DND-41 (cell line): ENCODE measurements around the gene CEACAM1.
"Not testable (repeated sequence)": the region's sequence is repeated elsewhere in the genome, so short reads cannot be mapped to it uniquely, and the experiment has no call there.

Source experiments
- ATAC-seq: fragments of 200-7000 bp; cut with Tn5 transposase; 3 replicates; pipeline ENCODE4 v1.9.1; 2021; ENCODE audit warnings: low read depth; ENCODE audit not compliant: insufficient read depth
- DNase-seq: peaks from one replicate; pipeline ENCODE4 v3.0.0-alpha.2; 2020
- H2AFZ ChIP-seq: 2 replicates; pipeline ENCODE4 v1.6.0; 2012; ENCODE audit warnings: low read depth, low read length
- H3K27ac ChIP-seq: 2 replicates; pipeline ENCODE4 v1.5.1; 2012; ENCODE audit warnings: low read length, inconsistent platforms
- H3K27me3 ChIP-seq: fragments of 200-600 bp; sonication (generic); 2 replicates; pipeline ENCODE4 v1.6.0; 2012; ENCODE audit warnings: low read length, mild to moderate bottlenecking, inconsistent platforms; ENCODE audit not compliant: insufficient read depth, poor library complexity
- H3K36me3 ChIP-seq: 2 replicates; pipeline ENCODE4 v1.5.1; 2012; ENCODE audit warnings: low read length, inconsistent platforms; ENCODE audit not compliant: insufficient read depth
- H3K4me1 ChIP-seq: 2 replicates; pipeline ENCODE4 v1.5.1; 2012; ENCODE audit warnings: mild to moderate bottlenecking, low read length; ENCODE audit not compliant: insufficient read depth
- H3K4me2 ChIP-seq: 2 replicates; pipeline ENCODE4 v1.6.0; 2012; ENCODE audit warnings: mild to moderate bottlenecking, moderate library complexity, low read length, inconsistent platforms; ENCODE audit not compliant: insufficient read depth
- H3K4me3 ChIP-seq, 2 experiments: fragments of 200-600 bp in 1 of 2; shearing (Covaris generic) in 1 of 2; 2 replicates each; pipeline ENCODE4 v1.5.1; 2012 to 2016; ENCODE audit warnings: inconsistent platforms in 2 of 2, low read length in 2 of 2, mild to moderate bottlenecking in 2 of 2, low read depth in 1 of 2, moderate library complexity in 1 of 2
- H3K79me2 ChIP-seq: 2 replicates; pipeline ENCODE4 v1.6.0; 2012; ENCODE audit warnings: low read length, inconsistent platforms; ENCODE audit not compliant: insufficient read depth
- H3K9ac ChIP-seq: 2 replicates; pipeline ENCODE4 v1.6.0; 2012; ENCODE audit warnings: low read depth, mild to moderate bottlenecking, inconsistent platforms, low read length, moderate library complexity
- H3K9me3 ChIP-seq: 2 replicates; pipeline ENCODE4 v1.5.1; 2012; ENCODE audit warnings: low read length, moderate library complexity, mild to moderate bottlenecking, inconsistent platforms; ENCODE audit not compliant: insufficient read depth, severe bottlenecking
- H4K20me1 ChIP-seq: 2 replicates; pipeline ENCODE4 v1.6.0; 2012; ENCODE audit warnings: low read length; ENCODE audit not compliant: insufficient read depth
- EZH2 ChIP-seq: IDR thresholded peaks from 3 replicates; pipeline ENCODE4 v1.6.1; 2012; ENCODE audit warnings: borderline replicate concordance, low read depth, mild to moderate bottlenecking, moderate library complexity, low read length, inconsistent platforms; ENCODE audit not compliant: severe bottlenecking
- TF ChIP-seq, protein P1 (sequence below): IDR thresholded peaks from 2 replicates; pipeline ENCODE4 v1.5.1; 2012; ENCODE audit warnings: borderline replicate concordance, low read length, moderate library complexity, mild to moderate bottlenecking; ENCODE audit not compliant: poor library complexity, severe bottlenecking; ENCODE audit errors: extremely low read depth

CEACAM1 gene

GRCh38 chr19:42487032-42487797 lies 41.1 kb downstream of the CEACAM1 start:
- Histone ChIP-seq H3K36me3 (no peaks in the 10 kb centered on the region), H4K20me1 (no peaks in the 10 kb centered on the region), H2AFZ (no peak overlapping the region), H3K4me2 (no peak overlapping the region), H3K79me2 (no peaks in the 10 kb centered on the region), H3K9me3 (no peaks in the 10 kb centered on the region), H3K4me3 (no peak overlapping the region), H3K4me1 (no peaks in the 10 kb centered on the region), H3K27me3 (no peaks in the 10 kb centered on the region), H3K9ac (no peak overlapping the region), H3K27ac (no peak overlapping the region)
- TF ChIP-seq, protein P1, sequence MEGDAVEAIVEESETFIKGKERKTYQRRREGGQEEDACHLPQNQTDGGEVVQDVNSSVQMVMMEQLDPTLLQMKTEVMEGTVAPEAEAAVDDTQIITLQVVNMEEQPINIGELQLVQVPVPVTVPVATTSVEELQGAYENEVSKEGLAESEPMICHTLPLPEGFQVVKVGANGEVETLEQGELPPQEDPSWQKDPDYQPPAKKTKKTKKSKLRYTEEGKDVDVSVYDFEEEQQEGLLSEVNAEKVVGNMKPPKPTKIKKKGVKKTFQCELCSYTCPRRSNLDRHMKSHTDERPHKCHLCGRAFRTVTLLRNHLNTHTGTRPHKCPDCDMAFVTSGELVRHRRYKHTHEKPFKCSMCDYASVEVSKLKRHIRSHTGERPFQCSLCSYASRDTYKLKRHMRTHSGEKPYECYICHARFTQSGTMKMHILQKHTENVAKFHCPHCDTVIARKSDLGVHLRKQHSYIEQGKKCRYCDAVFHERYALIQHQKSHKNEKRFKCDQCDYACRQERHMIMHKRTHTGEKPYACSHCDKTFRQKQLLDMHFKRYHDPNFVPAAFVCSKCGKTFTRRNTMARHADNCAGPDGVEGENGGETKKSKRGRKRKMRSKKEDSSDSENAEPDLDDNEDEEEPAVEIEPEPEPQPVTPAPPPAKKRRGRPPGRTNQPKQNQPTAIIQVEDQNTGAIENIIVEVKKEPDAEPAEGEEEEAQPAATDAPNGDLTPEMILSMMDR, result no peak
- TF ChIP-seq EZH2, result no peak
- ATAC-seq (no peak), DNase-seq (peak; percentile 5)

- H3K4me2 ChIP-seq, H3K4me3 ChIP-seq, H3K27me3 ChIP-seq, H3K9me3 ChIP-seq, H3K4me1 ChIP-seq, H3K9ac ChIP-seq, ATAC-seq, H3K36me3 ChIP-seq, DNase-seq, H3K79me2 ChIP-seq, H3K27ac ChIP-seq, H4K20me1 ChIP-seq, H2AFZ ChIP-seq: not testable (repeated sequence)
Measured at GRCh38 chr19:42485036-42485435, 43.2 kb downstream of the CEACAM1 start.

GRCh38 chr19:42480335-42481095 lies 47.8 kb downstream of the CEACAM1 start:
- no peaks in the 10 kb centered on the region for H4K20me1 ChIP-seq
- no peak overlapping the region for H3K27ac ChIP-seq
- TF ChIP-seq, protein P1, result no peak
- TF ChIP-seq EZH2, result no peak

DNA sequence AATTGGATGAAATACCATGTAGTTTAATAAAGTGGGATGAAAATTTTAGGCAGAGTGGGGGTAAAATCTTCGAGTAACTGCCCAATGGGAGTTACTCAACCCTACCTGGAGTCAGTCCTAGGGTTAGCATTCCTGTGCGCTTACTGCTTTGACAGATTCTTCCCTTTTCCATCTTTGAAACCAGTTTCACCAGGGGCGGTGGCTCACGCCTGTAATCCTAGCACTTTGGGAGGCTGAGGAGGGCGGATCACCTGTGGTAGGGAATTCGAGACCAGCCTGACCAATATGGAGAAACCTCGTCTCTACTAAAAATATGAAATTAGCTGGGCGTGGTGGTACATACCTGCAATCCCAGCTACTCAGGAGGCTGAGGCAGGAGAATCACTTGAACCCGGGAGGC lies 48.5 kb downstream of the CEACAM1 start:
- H3K27ac ChIP-seq, result no peak overlapping the region
- no peaks in the 10 kb centered on the region for H3K27me3 ChIP-seq
- H3K79me2 ChIP-seq, result no peaks in the 10 kb centered on the region
- H3K9ac ChIP-seq, result no peak overlapping the region
- H3K4me3 ChIP-seq, result no peak overlapping the region
- H3K9me3 ChIP-seq, result no peaks in the 10 kb centered on the region
- TF ChIP-seq EZH2, result no peak
- TF ChIP-seq, protein P1, result no peak
- ATAC-seq, result no peak
- no peak overlapping the region for H2AFZ ChIP-seq
- H3K36me3 ChIP-seq, result no peaks in the 10 kb centered on the region
- H3K4me1 ChIP-seq, result no peaks in the 10 kb centered on the region
- no peaks in the 10 kb centered on the region; the same call in 1 of the 2 replicates for H4K20me1 ChIP-seq
- no peak for DNase-seq
- no peak overlapping the region for H3K4me2 ChIP-seq

More at GRCh38 chr19:42480335-42481095, 47.8 kb downstream of the CEACAM1 start:
- no peak overlapping the region for H3K9ac ChIP-seq
- no peaks in the 10 kb centered on the region for H3K4me1 ChIP-seq
- H3K79me2 ChIP-seq, result no peaks in the 10 kb centered on the region
- H3K9me3 ChIP-seq, result no peaks in the 10 kb centered on the region
- no peak overlapping the region for H2AFZ ChIP-seq
- H3K27me3 ChIP-seq, result no peaks in the 10 kb centered on the region
- ATAC-seq (no peak), DNase-seq (no peak)
- H3K36me3 ChIP-seq, result no peaks in the 10 kb centered on the region
- no peak overlapping the region for H3K4me2 ChIP-seq
- H3K4me3 ChIP-seq, result no peak overlapping the region
